Measurements from ENCODE around the gene SLC22A3. TPM values are rescaled to one million over a fixed set of nuclear protein-coding genes. Genes with fewer than 3 reads are reported as not detected.

The SLC22A3 gene
- total RNA-seq, 1 experiment from 2014 or later: 0.07 TPM

- Histone ChIP-seq H3K27me3 (ENCODE audit: insufficient read depth, low read length) (peaks cover 7% of the 10 kb centered on the region), H3K4me1 (ENCODE audit: control insufficient read depth in 1 of 2, insufficient read depth in 2 of 2, low read length in 2 of 2) (no peaks in the 10 kb centered on the region), H3K9me3 (ENCODE audit: control insufficient read depth in 1 of 2, insufficient read depth in 1 of 2, low read depth in 1 of 2, low read length in 2 of 2) (no peaks in the 10 kb centered on the region), H3K36me3 (ENCODE audit: control insufficient read depth in 1 of 2, insufficient read depth in 2 of 2, low read length in 2 of 2) (no peaks in the 10 kb centered on the region), H3K9me2 (ENCODE audit: insufficient read depth) (0 out of 2 replicates have a peak, but pooled peaks cover 5% of the 10 kb centered on the region), H2AFZ (ENCODE audit: low read depth, low read length, poor library complexity, severe bottlenecking) (no peak overlapping the region), H3K4me2 (ENCODE audit: low read length) (no peak overlapping the region), H3K79me2 (ENCODE audit: insufficient read depth, low read length) (no peaks in the 10 kb centered on the region), H3K4me3 (replicated peaks in 1 of 2; ENCODE audit: low read depth in 1 of 2, low read length in 2 of 2) (no peak overlapping the region), H3K27ac (ENCODE audit: low read depth, low read length) (no peak overlapping the region), H4K20me1 (ENCODE audit: insufficient read depth) (no peaks in the 10 kb centered on the region), H3K9ac (ENCODE audit: low read length) (no peak overlapping the region)
- no peak for ATAC-seq
- ChIA-PET POLR2A (no interaction called here), CTCF (no interaction called here), RAD21 (ENCODE audit: low non-redundant PET in 1 of 2, low total read pairs in 2 of 2, uncharacterized antibody in 2 of 2, unreplicated experiment in 2 of 2) (no interaction called here)
- intact Hi-C loops (cut with micrococcal nuclease): no loop called here
- no peak for DNase-seq (ENCODE audit: low read depth, low spot score)
- TF ChIP-seq CEBPB (IDR thresholded peaks at IDR 0.05; ENCODE audit: low read depth): no peak
- no peak for TF ChIP-seq CTCF (IDR thresholded peaks at IDR 0.05 in 2 of 3, conservative IDR thresholded peaks at IDR 0.05 in 1 of 3; ENCODE audit: borderline replicate concordance in 1 of 3, insufficient read depth in 1 of 3, low read depth in 2 of 3, low read length in 2 of 3)
- no peak for TF ChIP-seq RAD21 (IDR thresholded peaks at IDR 0.05; ENCODE audit: low read depth)
- TF ChIP-seq SIN3A (IDR thresholded peaks at IDR 0.05; ENCODE audit: low read depth): no peak
- no peak for TF ChIP-seq FOSL1 (IDR thresholded peaks at IDR 0.05; ENCODE audit: low read depth)
- no peak for TF ChIP-seq ZFX (IDR thresholded peaks at IDR 0.05)
- no peak for TF ChIP-seq ZBTB33 (IDR thresholded peaks at IDR 0.05; ENCODE audit: extremely low read depth, insufficient replicate concordance, low read length)
- no peak for TF ChIP-seq CBX3 (IDR thresholded peaks at IDR 0.05; ENCODE audit: low read depth)
- TF ChIP-seq EZH2 (IDR thresholded peaks at IDR 0.05): no peak
- no peak for TF ChIP-seq TCF7L2 (IDR thresholded peaks at IDR 0.05; ENCODE audit: borderline replicate concordance, extremely low read depth, insufficient read depth, insufficient read length)
- no peak for TF ChIP-seq EZH2phosphoT487 (IDR thresholded peaks at IDR 0.05; ENCODE audit: borderline replicate concordance)
- no peak for TF ChIP-seq POLR2AphosphoS5 (IDR thresholded peaks at IDR 0.05; ENCODE audit: low read depth, low read length)
- TF ChIP-seq ZNF274 (IDR thresholded peaks at IDR 0.05; ENCODE audit: low read depth, low read length): no peak
- no peak for TF ChIP-seq MAX (IDR thresholded peaks at IDR 0.05)
- TF ChIP-seq YY1 (IDR thresholded peaks at IDR 0.05; ENCODE audit: extremely low read depth, insufficient replicate concordance, low read depth, low read length): no peak
- TF ChIP-seq ATF3 (IDR thresholded peaks at IDR 0.05): no peak
- TF ChIP-seq SP1 (IDR thresholded peaks at IDR 0.05; ENCODE audit: low read depth): no peak
- no peak for TF ChIP-seq ELF1 (IDR thresholded peaks at IDR 0.05; ENCODE audit: borderline replicate concordance, low read depth)
- no peak for TF ChIP-seq SRF (IDR thresholded peaks at IDR 0.05; ENCODE audit: low read depth)
- no TSS peak for BruUV-seq (replicated peaks)
Measured at GRCh38 chr6:160336200-160336599, 12.0 kb upstream of the SLC22A3 start.
